A673 (cell line): ENCODE data around the gene MICU1. TPM values are rescaled to one million over a fixed set of nuclear protein-coding genes. Genes with fewer than 3 reads are reported as not detected.

Source experiments
- BruUV-seq: library from RNA; stranded (reverse); fragments of 400-500 nt; replicated peaks from 2 replicates; lab custom pipeline; 2021; lab: Mats Ljungman, UMichigan
- CTCF ChIA-PET: fragments of 300-600 bp; sonication (Branson Sonifier 250); formaldehyde crosslinking; loops from one replicate; lab custom pipeline; 2022; ENCODE audit warnings: antibody characterized with exemption; lab: Charles Lee
- POLR2A ChIA-PET: fragments of 300-600 bp; sonication (Branson Sonifier 250); formaldehyde crosslinking; loops from one replicate; lab custom pipeline; 2022; ENCODE audit warnings: antibody characterized with exemption; ENCODE audit not compliant: low non-redundant PET; lab: Charles Lee
- DNase-seq: peaks from one replicate; pipeline ENCODE4 v3.0.0-alpha.2; 2015; ENCODE audit warnings: low spot score
- H3K27ac ChIP-seq: fragments of 200-600 bp; sonication (generic); 2 replicates; pipeline ENCODE4 v1.5.1; 2016; ENCODE audit warnings: mixed run types, low read depth, mild to moderate bottlenecking, mixed read lengths, antibody characterized with exemption, low read length; ENCODE audit not compliant: poor library complexity, severe bottlenecking
- H3K27me3 ChIP-seq: fragments of 200-600 bp; sonication (generic); replicated peaks from 2 replicates; pipeline ENCODE4 v1.6.1; 2017; ENCODE audit warnings: mixed run types, low read depth, mild to moderate bottlenecking, mixed read lengths, antibody characterized with exemption, low read length; ENCODE audit not compliant: insufficient read depth, poor library complexity
- H3K36me3 ChIP-seq: fragments of 200-600 bp; sonication (generic); 2 replicates; pipeline ENCODE4 v1.6.1; 2016; ENCODE audit warnings: mixed run types, mild to moderate bottlenecking, mixed read lengths, antibody characterized with exemption, low read length; ENCODE audit not compliant: insufficient read depth, poor library complexity, severe bottlenecking
- H3K4me1 ChIP-seq: fragments of 200-600 bp; sonication (generic); 2 replicates; pipeline ENCODE4 v1.6.1; 2017; ENCODE audit warnings: mixed run types, mild to moderate bottlenecking, mixed read lengths, antibody characterized with exemption, low read length; ENCODE audit not compliant: insufficient read depth, poor library complexity, severe bottlenecking
- H3K4me3 ChIP-seq: fragments of 200-600 bp; sonication (generic); 2 replicates; pipeline ENCODE4 v1.5.1; 2016; ENCODE audit warnings: low read depth, mixed run types, mild to moderate bottlenecking, mixed read lengths, low read length; ENCODE audit not compliant: poor library complexity, severe bottlenecking
- H3K9me3 ChIP-seq: fragments of 200-600 bp; sonication (generic); 2 replicates; pipeline ENCODE4 v1.6.1; 2016; ENCODE audit warnings: mixed run types, low read depth, mild to moderate bottlenecking, mixed read lengths, antibody characterized with exemption, low read length; ENCODE audit not compliant: poor library complexity, severe bottlenecking
- CTCF ChIP-seq: fragments of 300-800, 200-600 bp; sonication (generic); conservative IDR thresholded peaks from 2 replicates; pipeline ENCODE4 v1.5.1; 2017; ENCODE audit warnings: low read depth, mild to moderate bottlenecking, antibody characterized with exemption, low read length, moderate library complexity, mixed read lengths
- EZH2 ChIP-seq: fragments of 200-600 bp; sonication (generic); IDR thresholded peaks from 2 replicates; pipeline ENCODE4 v1.6.1; 2017; ENCODE audit warnings: borderline replicate concordance, low read depth, mild to moderate bottlenecking, mixed read lengths, antibody characterized with exemption, low read length; ENCODE audit not compliant: poor library complexity, severe bottlenecking
- intact Hi-C: fragments of 100-400 bp; cut with micrococcal nuclease; formaldehyde crosslinking; loops from one replicate; pipeline ENCODE4 v1.10.0; 2022; ENCODE audit not compliant: unreplicated experiment
- total RNA-seq: library from RNA; stranded (reverse); gene quantifications from 2 replicates; pipeline ENCODE4 v1.2.3, GENCODE V29; 2021

Gene MICU1
- total RNA-seq, 1 experiment from 2014 or later, result 37.7 TPM

- intact Hi-C loops, result no loop called here
- ChIA-PET POLR2A (no interaction called here), CTCF (no interaction called here)
- Histone ChIP-seq H3K4me3 (no peak overlapping the region), H3K36me3 (no peaks in the 10 kb centered on the region), H3K4me1 (no peaks in the 10 kb centered on the region), H3K27me3 (no peaks in the 10 kb centered on the region), H3K27ac (no peak overlapping the region), H3K9me3 (no peaks in the 10 kb centered on the region)
- no TSS peak for BruUV-seq
- DNase-seq, result no peak
- TF ChIP-seq CTCF, result no peak
- TF ChIP-seq EZH2, result no peak
Observed at GRCh38 chr10:72509941-72510340, 115.9 kb downstream of the MICU1 start.

- H3K4me1 ChIP-seq, result no peaks in the 10 kb centered on the region
- H3K4me3 ChIP-seq, result no peak overlapping the region
- H3K9me3 ChIP-seq, result peaks cover 2% of the 10 kb centered on the region
- no peaks in the 10 kb centered on the region for H3K36me3 ChIP-seq
- H3K27me3 ChIP-seq, result no peaks in the 10 kb centered on the region
- intact Hi-C loops, result no loop called here
- POLR2A ChIA-PET, result no interaction called here
- H3K27ac ChIP-seq, result no peak overlapping the region
- TF ChIP-seq EZH2 (no peak), CTCF (no peak)
- CTCF ChIA-PET, result no interaction called here
- BruUV-seq, result no TSS peak
- no peak for DNase-seq
Observed at GRCh38 chr10:72509206-72509799, 116.6 kb downstream of the MICU1 start.

GRCh38 chr10:72508033-72508432, 117.8 kb downstream of the MICU1 start:
- Histone ChIP-seq H3K36me3 (no peaks in the 10 kb centered on the region), H3K4me1 (no peaks in the 10 kb centered on the region), H3K4me3 (no peak overlapping the region), H3K9me3 (peaks cover 8% of the 10 kb centered on the region), H3K27ac (no peak overlapping the region), H3K27me3 (no peaks in the 10 kb centered on the region)
- no peak for DNase-seq
- POLR2A ChIA-PET, result no interaction called here
- intact Hi-C loops, result no loop called here
- BruUV-seq, result no TSS peak
- TF ChIP-seq CTCF (no peak), EZH2 (no peak)
- CTCF ChIA-PET, result no interaction called here
